IMR-90 (cell line): Measurements from ENCODE around the gene MT1E.

Source experiments
- CTCF ChIP-seq: conservative IDR thresholded peaks from 2 replicates; pipeline ENCODE4 v1.5.1; 2012; ENCODE audit warnings: mild to moderate bottlenecking, low read depth, low read length, improper control_type of control experiment
- POLR2A ChIP-seq: IDR thresholded peaks from 2 replicates; pipeline ENCODE4 v1.6.1; 2012; ENCODE audit warnings: mild to moderate bottlenecking, low read depth, low read length
- RCOR1 ChIP-seq: IDR thresholded peaks from 2 replicates; pipeline ENCODE4 v1.6.1; 2012; ENCODE audit warnings: mild to moderate bottlenecking, low read length, improper control_type of control experiment; ENCODE audit not compliant: insufficient replicate concordance
- RFX5 ChIP-seq: IDR thresholded peaks from 2 replicates; pipeline ENCODE4 v1.8.0; 2012; ENCODE audit warnings: low read depth, mild to moderate bottlenecking, low read length, moderate library complexity

DNA sequence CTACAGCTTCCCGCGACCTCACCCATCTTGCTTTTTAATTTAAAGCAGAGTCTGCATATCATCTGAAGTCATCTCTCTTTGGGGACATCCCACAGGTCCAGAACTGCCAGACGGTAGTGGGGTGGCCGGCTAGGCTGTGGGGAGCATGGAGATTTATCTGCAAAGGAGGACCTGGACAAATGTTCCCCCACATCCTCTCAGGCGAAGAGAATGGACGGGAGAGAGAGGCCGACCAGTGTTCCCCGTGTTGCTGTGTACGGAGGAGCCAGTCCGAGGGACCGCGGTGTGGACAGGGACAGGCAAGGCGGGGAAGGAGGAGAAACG lies 6.2 kb downstream of the MT1E start:
- no peak for TF ChIP-seq CTCF
- TF ChIP-seq POLR2A = no peak
- TF ChIP-seq RCOR1 = no peak
- no peak for TF ChIP-seq RFX5
